ENCODE data around the gene IFTAP. TPM values are rescaled to one million over a fixed set of nuclear protein-coding genes. Genes with fewer than 3 reads are reported as not detected.

IFTAP gene
- total RNA-seq, 1 experiment from 2014 or later = 13.8 TPM

DNA sequence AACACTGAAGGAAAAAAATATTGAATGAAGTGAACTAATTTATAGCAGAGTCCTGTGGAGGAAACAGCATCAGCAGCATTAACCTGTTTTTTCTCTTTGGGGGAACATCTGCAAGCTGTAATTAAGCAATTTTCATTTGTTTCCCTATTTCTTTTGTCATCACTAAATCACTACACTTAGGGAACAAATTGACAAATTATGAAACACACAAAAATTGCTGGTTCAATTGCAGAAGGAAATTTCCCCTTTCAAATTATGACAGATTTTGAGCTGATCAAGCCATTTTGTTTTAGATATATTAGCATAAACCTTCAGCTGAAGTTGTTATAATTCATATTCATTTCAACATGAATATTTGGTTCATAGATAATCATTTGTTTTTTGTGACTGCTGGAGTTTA lies 25.9 kb downstream of the IFTAP start:
- DNase-seq (ENCODE audit: low read depth, low spot score) = no peak
- Histone ChIP-seq H3K4me1 (ENCODE audit: control insufficient read depth in 1 of 2, insufficient read depth in 2 of 2, low read length in 2 of 2) (no peaks in the 10 kb centered on the region), H3K36me3 (ENCODE audit: control insufficient read depth in 1 of 2, insufficient read depth in 2 of 2, low read length in 2 of 2) (no peaks in the 10 kb centered on the region), H3K9me2 (ENCODE audit: insufficient read depth) (no peaks in the 10 kb centered on the region), H3K9ac (ENCODE audit: low read length) (no peak overlapping the region), H3K27ac (ENCODE audit: low read depth, low read length) (no peak overlapping the region), H3K4me2 (ENCODE audit: low read length) (no peak overlapping the region), H3K27me3 (ENCODE audit: insufficient read depth, low read length) (no peaks in the 10 kb centered on the region), H2AFZ (ENCODE audit: low read depth, low read length, poor library complexity, severe bottlenecking) (no peak overlapping the region), H3K9me3 (ENCODE audit: control insufficient read depth in 1 of 2, insufficient read depth in 1 of 2, low read depth in 1 of 2, low read length in 2 of 2) (no peaks in the 10 kb centered on the region), H3K4me3 (replicated peaks in 1 of 2; ENCODE audit: low read depth in 1 of 2, low read length in 2 of 2) (no peak overlapping the region), H3K79me2 (ENCODE audit: insufficient read depth, low read length) (no peaks in the 10 kb centered on the region), H4K20me1 (ENCODE audit: insufficient read depth) (no peaks in the 10 kb centered on the region)
- TF ChIP-seq, protein P1, sequence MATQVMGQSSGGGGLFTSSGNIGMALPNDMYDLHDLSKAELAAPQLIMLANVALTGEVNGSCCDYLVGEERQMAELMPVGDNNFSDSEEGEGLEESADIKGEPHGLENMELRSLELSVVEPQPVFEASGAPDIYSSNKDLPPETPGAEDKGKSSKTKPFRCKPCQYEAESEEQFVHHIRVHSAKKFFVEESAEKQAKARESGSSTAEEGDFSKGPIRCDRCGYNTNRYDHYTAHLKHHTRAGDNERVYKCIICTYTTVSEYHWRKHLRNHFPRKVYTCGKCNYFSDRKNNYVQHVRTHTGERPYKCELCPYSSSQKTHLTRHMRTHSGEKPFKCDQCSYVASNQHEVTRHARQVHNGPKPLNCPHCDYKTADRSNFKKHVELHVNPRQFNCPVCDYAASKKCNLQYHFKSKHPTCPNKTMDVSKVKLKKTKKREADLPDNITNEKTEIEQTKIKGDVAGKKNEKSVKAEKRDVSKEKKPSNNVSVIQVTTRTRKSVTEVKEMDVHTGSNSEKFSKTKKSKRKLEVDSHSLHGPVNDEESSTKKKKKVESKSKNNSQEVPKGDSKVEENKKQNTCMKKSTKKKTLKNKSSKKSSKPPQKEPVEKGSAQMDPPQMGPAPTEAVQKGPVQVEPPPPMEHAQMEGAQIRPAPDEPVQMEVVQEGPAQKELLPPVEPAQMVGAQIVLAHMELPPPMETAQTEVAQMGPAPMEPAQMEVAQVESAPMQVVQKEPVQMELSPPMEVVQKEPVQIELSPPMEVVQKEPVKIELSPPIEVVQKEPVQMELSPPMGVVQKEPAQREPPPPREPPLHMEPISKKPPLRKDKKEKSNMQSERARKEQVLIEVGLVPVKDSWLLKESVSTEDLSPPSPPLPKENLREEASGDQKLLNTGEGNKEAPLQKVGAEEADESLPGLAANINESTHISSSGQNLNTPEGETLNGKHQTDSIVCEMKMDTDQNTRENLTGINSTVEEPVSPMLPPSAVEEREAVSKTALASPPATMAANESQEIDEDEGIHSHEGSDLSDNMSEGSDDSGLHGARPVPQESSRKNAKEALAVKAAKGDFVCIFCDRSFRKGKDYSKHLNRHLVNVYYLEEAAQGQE (IDR thresholded peaks at IDR 0.05; ENCODE audit: low read depth) = no peak
- TF ChIP-seq RAD21 (IDR thresholded peaks at IDR 0.05; ENCODE audit: low read depth) (no peak), SP1 (IDR thresholded peaks at IDR 0.05; ENCODE audit: low read depth) (no peak), ZFX (IDR thresholded peaks at IDR 0.05) (no peak), SRF (IDR thresholded peaks at IDR 0.05; ENCODE audit: low read depth) (no peak), EZH2phosphoT487 (IDR thresholded peaks at IDR 0.05; ENCODE audit: borderline replicate concordance) (no peak), TCF7L2 (IDR thresholded peaks at IDR 0.05; ENCODE audit: borderline replicate concordance, extremely low read depth, insufficient read depth, insufficient read length) (no peak), POLR2A (IDR thresholded peaks at IDR 0.05; ENCODE audit: borderline replicate concordance, extremely low read depth, insufficient read depth, insufficient read length) (no peak), CEBPB (IDR thresholded peaks at IDR 0.05; ENCODE audit: low read depth) (no peak), EZH2 (IDR thresholded peaks at IDR 0.05) (no peak), CBX3 (IDR thresholded peaks at IDR 0.05; ENCODE audit: low read depth) (no peak), JUND (IDR thresholded peaks at IDR 0.05) (no peak), SIN3A (IDR thresholded peaks at IDR 0.05; ENCODE audit: low read depth) (no peak)
- TF ChIP-seq, protein P2, sequence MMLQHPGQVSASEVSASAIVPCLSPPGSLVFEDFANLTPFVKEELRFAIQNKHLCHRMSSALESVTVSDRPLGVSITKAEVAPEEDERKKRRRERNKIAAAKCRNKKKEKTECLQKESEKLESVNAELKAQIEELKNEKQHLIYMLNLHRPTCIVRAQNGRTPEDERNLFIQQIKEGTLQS (IDR thresholded peaks at IDR 0.05) = no peak
- TF ChIP-seq, protein P3, sequence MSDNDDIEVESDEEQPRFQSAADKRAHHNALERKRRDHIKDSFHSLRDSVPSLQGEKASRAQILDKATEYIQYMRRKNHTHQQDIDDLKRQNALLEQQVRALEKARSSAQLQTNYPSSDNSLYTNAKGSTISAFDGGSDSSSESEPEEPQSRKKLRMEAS (IDR thresholded peaks at IDR 0.05) = no peak
- TF ChIP-seq, protein P4, sequence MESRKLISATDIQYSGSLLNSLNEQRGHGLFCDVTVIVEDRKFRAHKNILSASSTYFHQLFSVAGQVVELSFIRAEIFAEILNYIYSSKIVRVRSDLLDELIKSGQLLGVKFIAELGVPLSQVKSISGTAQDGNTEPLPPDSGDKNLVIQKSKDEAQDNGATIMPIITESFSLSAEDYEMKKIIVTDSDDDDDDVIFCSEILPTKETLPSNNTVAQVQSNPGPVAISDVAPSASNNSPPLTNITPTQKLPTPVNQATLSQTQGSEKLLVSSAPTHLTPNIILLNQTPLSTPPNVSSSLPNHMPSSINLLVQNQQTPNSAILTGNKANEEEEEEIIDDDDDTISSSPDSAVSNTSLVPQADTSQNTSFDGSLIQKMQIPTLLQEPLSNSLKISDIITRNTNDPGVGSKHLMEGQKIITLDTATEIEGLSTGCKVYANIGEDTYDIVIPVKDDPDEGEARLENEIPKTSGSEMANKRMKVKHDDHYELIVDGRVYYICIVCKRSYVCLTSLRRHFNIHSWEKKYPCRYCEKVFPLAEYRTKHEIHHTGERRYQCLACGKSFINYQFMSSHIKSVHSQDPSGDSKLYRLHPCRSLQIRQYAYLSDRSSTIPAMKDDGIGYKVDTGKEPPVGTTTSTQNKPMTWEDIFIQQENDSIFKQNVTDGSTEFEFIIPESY (IDR thresholded peaks at IDR 0.05; ENCODE audit: extremely low read depth, insufficient replicate concordance, low read length) = no peak
- TF ChIP-seq, protein P5, sequence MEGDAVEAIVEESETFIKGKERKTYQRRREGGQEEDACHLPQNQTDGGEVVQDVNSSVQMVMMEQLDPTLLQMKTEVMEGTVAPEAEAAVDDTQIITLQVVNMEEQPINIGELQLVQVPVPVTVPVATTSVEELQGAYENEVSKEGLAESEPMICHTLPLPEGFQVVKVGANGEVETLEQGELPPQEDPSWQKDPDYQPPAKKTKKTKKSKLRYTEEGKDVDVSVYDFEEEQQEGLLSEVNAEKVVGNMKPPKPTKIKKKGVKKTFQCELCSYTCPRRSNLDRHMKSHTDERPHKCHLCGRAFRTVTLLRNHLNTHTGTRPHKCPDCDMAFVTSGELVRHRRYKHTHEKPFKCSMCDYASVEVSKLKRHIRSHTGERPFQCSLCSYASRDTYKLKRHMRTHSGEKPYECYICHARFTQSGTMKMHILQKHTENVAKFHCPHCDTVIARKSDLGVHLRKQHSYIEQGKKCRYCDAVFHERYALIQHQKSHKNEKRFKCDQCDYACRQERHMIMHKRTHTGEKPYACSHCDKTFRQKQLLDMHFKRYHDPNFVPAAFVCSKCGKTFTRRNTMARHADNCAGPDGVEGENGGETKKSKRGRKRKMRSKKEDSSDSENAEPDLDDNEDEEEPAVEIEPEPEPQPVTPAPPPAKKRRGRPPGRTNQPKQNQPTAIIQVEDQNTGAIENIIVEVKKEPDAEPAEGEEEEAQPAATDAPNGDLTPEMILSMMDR (IDR thresholded peaks at IDR 0.05 in 2 of 3, conservative IDR thresholded peaks at IDR 0.05 in 1 of 3; ENCODE audit: borderline replicate concordance in 1 of 3, insufficient read depth in 1 of 3, low read depth in 2 of 3, low read length in 2 of 3) = no peak
- ChIA-PET POLR2A (no interaction called here), CTCF (no interaction called here), RAD21 (ENCODE audit: low non-redundant PET in 1 of 2, low total read pairs in 2 of 2, uncharacterized antibody in 2 of 2, unreplicated experiment in 2 of 2) (no interaction called here)
- ATAC-seq = no peak
- BruUV-seq (replicated peaks) = no TSS peak
- intact Hi-C loops (cut with micrococcal nuclease) = loop anchor here (10.0 kb wide), 1 partner anchor 325 kb away; the partner anchor contains the start of gene PRR5L
